PC-9 (cell line): Measurements from ENCODE around the gene SRRT. TPM values are rescaled to one million over a fixed set of nuclear protein-coding genes. Genes with fewer than 3 reads are reported as not detected.

Experiments used
- BruUV-seq: library from RNA; stranded (reverse); fragments of 400-500 nt; replicated peaks from 2 replicates; lab custom pipeline; 2021; lab: Mats Ljungman, UMichigan
- CTCF ChIA-PET: fragments of 300-600 bp; sonication (Branson Sonifier 250); formaldehyde crosslinking; loops from one replicate; lab custom pipeline; 2022; ENCODE audit warnings: antibody characterized with exemption; lab: Charles Lee
- POLR2A ChIA-PET: fragments of 300-600 bp; sonication (Branson Sonifier 250); formaldehyde crosslinking; loops from one replicate; lab custom pipeline; 2022; ENCODE audit warnings: antibody characterized with exemption; ENCODE audit not compliant: unreplicated experiment; lab: Charles Lee
- DNase-seq, 2 experiments: peaks; one replicate each; pipeline versions ENCODE4 v3.0.0 to v3.0.0-alpha.2; 2015 to 2022; ENCODE audit warnings: mixed read lengths in 1 of 2
- H2AFZ ChIP-seq: fragments of 200-600 bp; sonication (generic); 2 replicates; pipeline ENCODE4 v1.8.1; 2017; ENCODE audit warnings: antibody characterized with exemption
- H3F3A ChIP-seq: fragments of 200-600 bp; sonication (generic); 2 replicates; pipeline ENCODE4 v1.8.1; 2017; ENCODE audit warnings: antibody characterized with exemption, mild to moderate bottlenecking, low read depth; ENCODE audit not compliant: insufficient read depth
- H3K27ac ChIP-seq: fragments of 200-600 bp; sonication (generic); 2 replicates; pipeline ENCODE4 v1.6.1; 2016; ENCODE audit warnings: mixed run types
- H3K27me3 ChIP-seq: fragments of 200-600 bp; sonication (generic); 2 replicates; pipeline ENCODE4 v1.6.1; 2016; ENCODE audit warnings: low read depth, mixed run types; ENCODE audit not compliant: insufficient read depth
- H3K36me3 ChIP-seq: fragments of 200-600 bp; sonication (generic); 2 replicates; pipeline ENCODE4 v1.6.1; 2016; ENCODE audit warnings: low read depth, mixed run types
- H3K4me1 ChIP-seq: fragments of 200-600 bp; sonication (generic); replicated peaks from 2 replicates; pipeline ENCODE4 v1.6.1; 2016; ENCODE audit warnings: mixed run types; ENCODE audit not compliant: insufficient read depth
- H3K4me2 ChIP-seq: fragments of 200-600 bp; sonication (generic); 2 replicates; pipeline ENCODE4 v1.6.1; 2017; ENCODE audit warnings: mixed run types
- H3K4me3 ChIP-seq: fragments of 200-600 bp; sonication (generic); 2 replicates; pipeline ENCODE4 v1.6.1; 2016; ENCODE audit warnings: mixed run types
- H3K79me2 ChIP-seq: fragments of 200-600 bp; sonication (generic); 2 replicates; pipeline ENCODE4 v1.6.1; 2017; ENCODE audit warnings: low read depth, mixed run types
- H3K9me2 ChIP-seq: fragments of 200-600 bp; sonication (generic); 2 replicates; pipeline ENCODE4 v1.8.1; 2017; ENCODE audit warnings: mild to moderate bottlenecking; ENCODE audit not compliant: insufficient read depth
- H3K9me3 ChIP-seq: fragments of 200-600 bp; sonication (generic); 2 replicates; pipeline ENCODE4 v1.8.1; 2016; ENCODE audit warnings: low read depth; ENCODE audit not compliant: insufficient read depth
- H4K20me1 ChIP-seq: fragments of 200-600 bp; sonication (generic); 2 replicates; pipeline ENCODE4 v1.8.1; 2017; ENCODE audit not compliant: insufficient read depth
- EZH2 ChIP-seq: fragments of 200-600 bp; sonication (generic); IDR thresholded peaks from 2 replicates; pipeline ENCODE4 v1.8.0; 2017; ENCODE audit warnings: antibody characterized with exemption, low read depth
- intact Hi-C: fragments of 100-400 bp; cut with micrococcal nuclease; formaldehyde crosslinking; loops from one replicate; pipeline ENCODE4 v1.10.0; 2022; ENCODE audit not compliant: unreplicated experiment
- total RNA-seq: library from RNA; stranded (reverse); gene quantifications from 2 replicates; pipeline ENCODE4 v1.2.3, GENCODE V29; 2021
- TF ChIP-seq, protein P1 (sequence below): fragments of 200-600 bp; sonication (generic); conservative IDR thresholded peaks from 2 replicates; pipeline ENCODE4 v1.6.1; 2017; ENCODE audit warnings: mixed run types, antibody characterized with exemption, mild to moderate bottlenecking, moderate library complexity

SRRT gene
- total RNA-seq, 1 experiment from 2014 or later = 144 TPM

GRCh38 chr7:100896732-100897608, 22.1 kb downstream of the SRRT start:
- POLR2A ChIA-PET = no interaction called here
- H2AFZ ChIP-seq = no peak overlapping the region

DNA sequence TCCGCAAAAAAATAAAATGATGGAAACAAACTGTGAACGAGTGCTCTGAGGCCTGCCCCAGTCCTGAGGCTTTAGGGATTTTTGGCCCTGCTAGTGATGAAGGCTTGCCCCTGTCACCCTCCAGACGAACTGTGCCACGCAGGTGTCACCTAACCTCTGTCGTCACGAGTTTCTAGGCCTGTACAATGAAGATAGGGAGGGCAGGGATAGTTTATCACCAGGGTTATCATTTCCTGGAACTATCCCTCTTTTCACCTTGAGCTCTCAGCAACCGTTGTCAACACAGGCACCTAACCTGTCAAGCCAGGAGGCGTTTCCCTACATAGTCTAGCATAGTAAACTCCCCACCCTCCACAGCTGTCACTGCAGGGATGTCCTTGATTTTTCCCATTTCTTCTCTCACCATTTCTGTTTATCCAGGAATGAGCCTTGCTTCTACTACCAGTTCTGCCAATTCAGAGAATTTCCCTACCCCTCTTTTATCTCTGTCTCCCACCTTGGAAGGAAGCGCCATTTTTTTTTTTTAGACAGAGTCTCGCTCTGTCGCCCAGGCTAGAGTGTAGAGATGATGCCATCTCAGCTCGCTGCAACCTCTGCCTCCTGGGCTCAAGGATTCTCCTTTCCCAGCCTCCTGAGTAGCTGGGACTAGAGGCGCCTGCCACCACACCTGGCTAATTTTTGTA, 23.0 kb downstream of the SRRT start:
- no peak overlapping the region for H3K27ac ChIP-seq
- no peaks in the 10 kb centered on the region for H3K9me2 ChIP-seq
- no peaks in the 10 kb centered on the region for H3F3A ChIP-seq
- intact Hi-C loops = loop anchor here (2.0 to 10.0 kb wide), 2 partner anchors 295 to 637 kb away; no protein-coding TSS in a partner anchor
- no peaks in the 10 kb centered on the region for H3K36me3 ChIP-seq
- H3K79me2 ChIP-seq = no peaks in the 10 kb centered on the region
- TF ChIP-seq, protein P1, sequence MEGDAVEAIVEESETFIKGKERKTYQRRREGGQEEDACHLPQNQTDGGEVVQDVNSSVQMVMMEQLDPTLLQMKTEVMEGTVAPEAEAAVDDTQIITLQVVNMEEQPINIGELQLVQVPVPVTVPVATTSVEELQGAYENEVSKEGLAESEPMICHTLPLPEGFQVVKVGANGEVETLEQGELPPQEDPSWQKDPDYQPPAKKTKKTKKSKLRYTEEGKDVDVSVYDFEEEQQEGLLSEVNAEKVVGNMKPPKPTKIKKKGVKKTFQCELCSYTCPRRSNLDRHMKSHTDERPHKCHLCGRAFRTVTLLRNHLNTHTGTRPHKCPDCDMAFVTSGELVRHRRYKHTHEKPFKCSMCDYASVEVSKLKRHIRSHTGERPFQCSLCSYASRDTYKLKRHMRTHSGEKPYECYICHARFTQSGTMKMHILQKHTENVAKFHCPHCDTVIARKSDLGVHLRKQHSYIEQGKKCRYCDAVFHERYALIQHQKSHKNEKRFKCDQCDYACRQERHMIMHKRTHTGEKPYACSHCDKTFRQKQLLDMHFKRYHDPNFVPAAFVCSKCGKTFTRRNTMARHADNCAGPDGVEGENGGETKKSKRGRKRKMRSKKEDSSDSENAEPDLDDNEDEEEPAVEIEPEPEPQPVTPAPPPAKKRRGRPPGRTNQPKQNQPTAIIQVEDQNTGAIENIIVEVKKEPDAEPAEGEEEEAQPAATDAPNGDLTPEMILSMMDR = no peak
- TF ChIP-seq EZH2 = no peak
- no peaks in the 10 kb centered on the region for H4K20me1 ChIP-seq
- no peaks in the 10 kb centered on the region for H3K9me3 ChIP-seq
- POLR2A ChIA-PET = no interaction called here
- no peak for DNase-seq
- no peak overlapping the region for H2AFZ ChIP-seq
- BruUV-seq = no TSS peak
- H3K4me3 ChIP-seq = no peak overlapping the region
- CTCF ChIA-PET = interaction anchor here (0.8 kb wide), 1 partner anchor 161 kb away, joined by 3 read pairs; no protein-coding TSS in a partner anchor
- no peak overlapping the region for H3K4me2 ChIP-seq
- H3K27me3 ChIP-seq = peaks cover 11% of the 10 kb centered on the region; the same call in 1 of the 2 replicates
- H3K4me1 ChIP-seq = no peaks in the 10 kb centered on the region

More at GRCh38 chr7:100896732-100897608, 22.1 kb downstream of the SRRT start:
- Histone ChIP-seq H3K27me3 (peaks cover 11% of the 10 kb centered on the region; the same call in 1 of the 2 replicates), H3K4me2 (no peak overlapping the region), H3K36me3 (no peaks in the 10 kb centered on the region), H4K20me1 (no peaks in the 10 kb centered on the region), H3F3A (peaks cover 4% of the 10 kb centered on the region; the same call in 1 of the 2 replicates), H3K4me3 (no peak overlapping the region), H3K4me1 (0 out of 2 replicates have a peak, but pooled peaks cover under 1% of the 10 kb centered on the region), H3K9me3 (no peaks in the 10 kb centered on the region), H3K79me2 (no peaks in the 10 kb centered on the region), H3K9me2 (no peaks in the 10 kb centered on the region), H3K27ac (no peak overlapping the region)
- DNase-seq = peak in 1 of 2 experiments; percentile 49
- CTCF ChIA-PET = no interaction called here
- TF ChIP-seq EZH2 = no peak
- TF ChIP-seq, protein P1 = peak; percentile 74
- BruUV-seq = no TSS peak
- intact Hi-C loops = loop anchor here (1.0 to 10.0 kb wide), 3 partner anchors 162 to 638 kb away; no protein-coding TSS in a partner anchor

DNA sequence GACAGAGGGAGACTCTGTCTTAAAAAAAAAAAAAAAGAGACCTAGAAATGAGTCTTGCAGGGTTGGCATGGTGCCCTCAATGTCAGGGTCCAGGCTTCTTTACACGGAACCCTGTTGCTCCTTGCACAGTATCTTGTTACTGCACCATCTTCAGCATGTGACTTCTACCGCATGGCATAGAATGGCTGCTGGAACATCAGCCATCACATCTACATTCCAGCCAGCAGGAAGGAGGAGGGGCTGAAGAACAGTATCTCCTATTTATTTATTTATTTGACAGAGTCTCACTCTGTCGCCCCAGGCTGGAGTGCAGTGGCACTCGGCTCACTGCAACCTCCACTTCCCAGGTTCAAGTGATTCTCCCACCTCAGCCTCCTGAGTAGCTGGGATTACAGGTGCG, 24.5 kb downstream of the SRRT start:
- Histone ChIP-seq H3K9me3 (no peaks in the 10 kb centered on the region), H3F3A (no peaks in the 10 kb centered on the region), H3K9me2 (no peaks in the 10 kb centered on the region), H4K20me1 (no peaks in the 10 kb centered on the region), H3K4me2 (no peak overlapping the region), H2AFZ (no peak overlapping the region), H3K79me2 (no peaks in the 10 kb centered on the region), H3K27ac (no peak overlapping the region), H3K4me1 (no peaks in the 10 kb centered on the region), H3K4me3 (no peak overlapping the region), H3K36me3 (no peaks in the 10 kb centered on the region), H3K27me3 (peaks cover 11% of the 10 kb centered on the region; the same call in 1 of the 2 replicates)
- POLR2A ChIA-PET = no interaction called here
- CTCF ChIA-PET = interaction anchor here (0.5 to 0.7 kb wide), 3 partner anchors 11 to 269 kb away, joined by 3 to 9 read pairs (median 8); no protein-coding TSS in a partner anchor
- TF ChIP-seq, protein P1 = no peak
- no peak for TF ChIP-seq EZH2
- BruUV-seq = no TSS peak
- intact Hi-C loops = loop anchor here (10.0 kb wide), 1 partner anchor 635 kb away; no protein-coding TSS in a partner anchor
- DNase-seq = no peak
